SIG-M5 treated with dmso at 0.1 percent for 504 hours (cell line): ENCODE measurements around the gene BMF.
"Not testable (repeated sequence)": the region's sequence is repeated elsewhere in the genome, so short reads cannot be mapped to it uniquely, and the experiment has no call there.

ENCODE experiments used
- DNase-seq: peaks from one replicate; lab custom pipeline; 2025; ENCODE audit not compliant: unreplicated experiment; lab: John Stamatoyannopoulos, UW

BMF gene, protein sequence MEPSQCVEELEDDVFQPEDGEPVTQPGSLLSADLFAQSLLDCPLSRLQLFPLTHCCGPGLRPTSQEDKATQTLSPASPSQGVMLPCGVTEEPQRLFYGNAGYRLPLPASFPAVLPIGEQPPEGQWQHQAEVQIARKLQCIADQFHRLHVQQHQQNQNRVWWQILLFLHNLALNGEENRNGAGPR

DNA sequence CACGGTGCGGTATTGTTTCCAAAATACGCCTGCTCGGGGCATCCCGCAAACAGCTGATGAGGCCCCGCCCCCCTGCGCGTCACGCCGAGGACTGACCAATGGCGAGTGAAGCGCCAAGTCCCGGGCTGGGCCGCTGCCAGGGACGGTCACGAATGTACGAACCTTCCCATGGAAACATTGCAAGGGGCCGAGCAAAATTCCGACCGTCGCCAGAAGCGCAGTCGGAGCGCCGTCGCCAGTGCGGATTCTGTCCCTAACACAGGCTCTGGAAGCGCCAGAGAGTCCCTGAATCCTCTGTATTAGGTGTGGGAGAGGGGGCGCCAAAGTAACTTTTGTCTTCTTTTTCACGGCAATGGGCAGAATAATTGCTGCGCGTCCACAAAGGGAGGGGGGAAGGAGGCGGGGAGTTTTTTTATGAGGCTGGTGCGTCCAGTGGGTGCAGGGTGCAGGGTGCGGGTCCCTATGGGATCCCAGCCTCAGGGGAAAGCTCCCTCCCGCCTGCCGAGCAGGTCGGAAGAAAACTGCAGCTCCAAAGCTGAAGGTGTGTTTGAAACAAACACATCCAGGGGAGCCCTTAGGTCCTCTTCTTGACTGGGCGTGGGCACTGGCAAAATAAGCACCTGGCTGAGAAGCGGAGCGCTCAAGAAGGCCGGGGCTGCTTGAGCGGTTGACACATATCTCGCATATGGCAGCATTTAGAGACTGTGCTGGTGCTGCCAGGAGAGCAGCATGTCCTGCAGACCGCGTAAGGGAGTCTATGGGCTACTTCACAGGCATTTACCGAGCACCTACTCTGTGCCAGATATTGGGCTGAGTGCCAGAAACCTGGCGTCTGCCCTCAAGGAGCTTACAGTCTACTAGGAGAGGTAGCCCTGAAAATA lies at the start of gene BMF:
Gene BMF, minus strand, starts transcription at position 25 of the 881 bp plus-strand sequence. CDS start 2,793 bp downstream, outside the sequence.
- peak; percentile 97 for DNase-seq

DNA sequence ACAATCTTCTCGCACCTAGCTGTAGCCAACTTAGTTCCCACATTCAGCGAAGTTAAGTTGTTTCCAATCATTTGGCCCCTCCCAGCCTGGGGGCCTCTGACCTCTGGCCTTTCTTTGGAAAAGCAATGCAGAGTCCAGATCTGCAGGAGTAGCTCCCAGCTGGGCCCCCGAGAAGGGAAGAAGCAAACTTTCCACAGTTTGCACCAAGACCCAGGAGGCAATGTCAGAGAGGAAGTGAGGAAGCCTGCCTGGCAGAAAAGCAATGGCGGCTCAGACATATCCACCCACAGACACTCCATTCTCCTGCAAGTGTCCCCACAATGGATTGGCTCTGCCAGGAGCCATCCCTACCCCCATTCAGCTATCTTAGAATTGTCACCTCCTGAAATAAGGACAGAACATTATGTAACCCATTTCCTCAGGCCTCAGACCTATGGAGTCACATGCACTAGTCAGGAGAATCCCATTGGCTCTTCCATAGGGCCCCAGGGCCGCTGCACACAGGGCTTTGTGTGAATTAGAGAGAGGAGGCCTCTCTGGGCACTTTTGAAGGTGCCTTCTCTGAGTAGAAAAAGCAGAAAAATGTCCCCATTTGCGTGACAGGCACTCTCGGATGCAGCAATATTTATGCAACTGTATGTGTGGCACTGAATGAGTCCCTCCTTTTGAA lies 49.2 kb upstream of the BMF start:
- DNase-seq, result peak; percentile 14

DNA sequence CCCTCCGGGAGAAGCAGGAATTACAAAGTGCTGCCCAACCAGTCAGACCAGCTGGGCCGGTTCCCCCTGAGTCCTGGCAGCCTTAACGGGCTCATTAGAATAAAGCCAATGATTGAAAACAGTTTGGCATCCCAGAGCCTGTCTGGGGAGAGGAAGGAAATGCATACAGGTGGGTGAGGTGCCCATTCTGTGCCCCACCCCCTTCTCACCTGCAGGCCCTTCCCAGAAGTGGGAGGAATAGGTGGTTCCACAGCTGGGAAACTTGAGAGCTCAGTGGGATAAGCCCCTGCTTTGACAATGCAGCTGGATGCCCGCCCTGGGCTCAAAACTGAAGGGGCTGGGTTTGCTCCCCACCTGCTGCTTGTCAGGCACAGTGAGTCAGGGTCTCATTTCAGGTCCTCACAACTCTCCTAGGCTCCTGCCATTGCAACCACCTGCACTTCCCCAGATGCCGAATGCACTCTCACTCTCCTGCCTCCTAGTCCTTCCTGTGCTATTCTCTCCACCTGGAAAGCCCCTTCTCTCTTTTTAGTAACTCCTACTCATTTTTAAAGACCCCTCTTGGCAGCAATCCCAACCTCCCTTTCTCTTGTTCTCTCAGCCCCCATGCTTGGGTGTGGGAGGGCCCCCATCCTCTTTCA lies 46.7 kb upstream of the BMF start:
- no peak for DNase-seq

DNA sequence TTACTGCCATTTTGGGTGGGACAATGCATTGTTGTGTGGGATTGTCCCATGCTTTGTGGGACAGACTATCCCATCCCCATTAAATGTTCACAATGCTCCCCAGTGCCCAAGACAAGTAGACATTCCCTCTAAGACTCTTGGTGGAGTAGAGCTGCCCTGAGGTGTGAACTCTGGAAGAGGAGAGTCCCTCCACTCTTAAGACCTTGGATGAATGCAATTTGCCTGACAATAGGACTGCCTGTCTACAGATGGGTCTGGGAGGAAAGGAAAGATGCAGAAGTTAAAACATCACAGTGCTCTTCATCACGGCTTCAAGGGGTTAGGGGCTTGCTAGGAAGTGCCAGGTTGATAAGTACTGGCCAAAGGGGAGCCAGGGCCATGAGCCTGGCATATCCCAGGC lies 46.1 kb upstream of the BMF start:
- DNase-seq, result not testable (repeated sequence)

DNA sequence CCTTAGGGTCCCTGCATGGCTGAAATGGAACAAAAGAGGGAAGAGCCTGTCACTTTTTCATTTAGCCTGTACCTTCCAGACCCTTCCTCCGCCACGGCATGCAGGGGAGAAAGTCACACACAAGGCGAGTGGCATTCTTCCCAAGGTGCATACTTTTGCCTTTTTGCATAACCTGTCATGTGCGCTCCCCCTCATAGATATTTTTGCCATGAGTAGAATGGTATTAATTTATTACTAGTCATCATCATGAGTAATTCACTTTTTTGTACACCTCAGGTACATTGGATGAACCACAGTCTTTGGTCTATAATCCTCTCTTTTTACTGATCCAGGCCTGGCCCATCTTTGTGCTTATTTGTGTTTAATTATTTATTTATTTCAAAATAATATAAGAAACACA lies 43.3 kb upstream of the BMF start:
- DNase-seq, result no peak

DNA sequence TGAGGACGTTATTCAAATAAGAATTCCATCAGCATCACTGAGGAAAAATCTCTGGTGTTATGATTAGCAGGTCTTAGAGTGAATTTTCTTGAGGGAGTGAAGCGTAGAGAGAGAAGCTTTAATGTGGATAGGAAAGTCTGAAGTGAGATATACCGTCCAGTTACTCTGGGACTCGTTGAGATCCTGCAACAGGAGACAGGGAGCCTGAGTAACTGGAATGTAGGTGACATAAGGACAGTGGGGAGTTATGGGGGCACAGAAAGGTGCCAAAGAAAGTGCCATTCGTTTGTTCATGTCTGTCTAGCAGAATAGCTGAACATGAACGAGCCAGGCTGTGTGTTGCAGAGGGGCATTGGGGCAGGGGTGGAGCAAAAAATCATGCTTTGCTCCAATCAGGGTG lies 42.8 kb upstream of the BMF start:
- no peak for DNase-seq

DNA sequence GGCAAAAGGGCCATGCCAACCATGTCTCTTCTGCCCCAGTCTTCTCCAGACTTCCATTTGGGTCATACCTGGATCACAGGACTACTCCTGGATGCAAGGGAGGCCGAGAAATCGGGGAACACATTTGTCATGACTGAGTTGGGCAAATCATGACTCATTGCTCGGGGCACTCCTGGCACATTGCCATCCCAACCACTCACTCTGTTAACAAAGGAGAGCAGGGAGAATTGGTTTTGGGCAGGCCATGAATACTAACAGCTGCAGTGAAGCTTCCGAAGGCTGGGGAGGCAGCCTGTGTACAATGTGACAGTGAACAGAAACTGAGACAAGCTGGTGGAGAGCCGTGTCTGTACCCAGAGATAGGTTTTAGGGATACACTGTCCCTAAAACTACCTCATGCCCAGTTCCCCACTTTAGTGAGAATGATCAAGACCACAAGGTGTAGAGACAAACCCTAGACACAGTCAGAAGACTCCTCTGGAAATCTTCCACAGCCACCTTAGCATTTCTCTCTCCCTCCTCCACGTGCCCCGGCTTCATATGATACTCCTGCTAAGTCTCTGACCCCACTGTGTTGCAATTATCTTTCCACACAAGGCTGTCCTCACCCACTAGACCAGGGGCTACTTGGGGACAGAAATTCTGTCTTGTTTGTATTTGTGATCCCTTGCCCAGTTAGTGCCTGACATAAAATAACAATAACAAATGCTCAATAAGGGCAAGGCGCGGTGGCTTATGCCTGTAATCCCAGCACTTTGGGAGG lies 41.7 kb upstream of the BMF start:
- peak; percentile 41 for DNase-seq

DNA sequence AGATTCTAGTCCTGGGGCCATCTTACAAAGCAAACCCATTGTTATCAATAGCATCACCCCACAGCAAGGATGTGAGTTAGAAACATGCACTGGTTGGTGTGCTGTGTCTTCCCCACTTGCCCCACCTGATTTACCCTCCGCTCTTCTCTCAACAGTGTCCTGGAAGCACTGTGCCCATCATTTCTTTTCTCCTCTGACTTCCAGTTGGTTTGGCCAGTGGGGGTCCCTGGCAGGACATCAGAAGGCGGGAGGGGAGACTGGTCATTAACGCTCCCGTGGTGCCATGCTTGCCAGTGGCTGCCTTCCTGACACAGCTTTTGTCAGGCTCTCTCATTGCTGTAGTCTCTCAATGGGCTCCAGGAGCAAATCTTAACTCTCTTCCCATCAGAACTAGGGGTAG lies 40.7 kb upstream of the BMF start:
- no peak for DNase-seq

DNA sequence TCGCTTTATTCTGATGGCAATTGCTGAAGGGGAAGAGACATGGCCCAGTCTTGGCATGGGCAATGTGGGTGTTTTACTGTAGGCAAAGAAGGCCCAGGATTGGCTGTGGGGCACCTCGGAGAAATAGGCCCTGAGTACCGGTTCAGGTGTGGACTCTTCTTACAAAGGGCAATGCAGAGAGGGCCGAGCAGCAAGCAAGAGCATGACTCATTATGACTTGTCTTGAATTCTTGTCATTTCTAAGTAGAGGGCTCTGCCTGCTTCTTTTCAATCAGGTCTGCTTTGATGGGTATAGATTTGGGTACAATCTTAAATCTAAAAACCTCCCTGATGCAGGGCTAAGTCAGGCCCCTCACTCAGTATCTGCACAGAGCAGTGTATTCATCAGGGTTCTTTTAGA lies 37.4 kb upstream of the BMF start:
- no peak for DNase-seq

DNA sequence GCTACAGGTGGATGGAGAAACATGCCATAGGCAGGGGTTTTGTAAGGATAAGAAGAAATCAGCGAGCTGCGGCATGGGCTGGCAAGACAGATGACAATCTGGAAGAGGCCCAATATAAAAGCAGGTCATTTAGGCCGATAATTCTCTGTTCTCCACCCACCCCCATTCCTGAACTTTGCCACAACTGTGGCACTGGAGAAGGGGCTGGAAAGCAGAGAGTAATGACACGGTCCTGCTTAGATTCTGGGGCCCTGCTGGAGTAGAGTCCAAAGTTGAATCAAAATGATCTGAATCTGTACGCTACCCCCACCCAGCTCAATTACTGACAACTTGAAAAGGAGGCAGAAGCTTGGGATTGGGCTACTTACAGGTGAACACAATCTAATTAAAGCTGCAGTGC lies 33.7 kb upstream of the BMF start:
- DNase-seq, result no peak

DNA sequence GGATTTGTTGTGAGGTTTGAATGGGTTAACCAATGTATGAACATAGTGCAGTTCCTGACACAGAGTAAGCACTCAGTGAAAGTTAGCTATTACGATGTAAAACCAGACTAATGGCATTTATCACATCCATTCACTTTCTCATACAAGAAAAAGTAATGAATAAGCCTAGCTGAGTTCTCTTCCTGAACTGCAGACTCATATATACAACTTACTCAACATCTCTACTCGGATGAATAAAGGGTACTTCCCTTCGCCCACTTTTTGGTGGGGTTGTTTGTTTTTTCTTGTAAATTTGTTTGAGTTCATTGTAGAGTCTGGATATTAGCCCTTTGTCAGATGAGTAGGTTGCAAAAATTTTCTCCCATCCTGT lies 29.5 kb upstream of the BMF start:
- not testable (repeated sequence) for DNase-seq

DNA sequence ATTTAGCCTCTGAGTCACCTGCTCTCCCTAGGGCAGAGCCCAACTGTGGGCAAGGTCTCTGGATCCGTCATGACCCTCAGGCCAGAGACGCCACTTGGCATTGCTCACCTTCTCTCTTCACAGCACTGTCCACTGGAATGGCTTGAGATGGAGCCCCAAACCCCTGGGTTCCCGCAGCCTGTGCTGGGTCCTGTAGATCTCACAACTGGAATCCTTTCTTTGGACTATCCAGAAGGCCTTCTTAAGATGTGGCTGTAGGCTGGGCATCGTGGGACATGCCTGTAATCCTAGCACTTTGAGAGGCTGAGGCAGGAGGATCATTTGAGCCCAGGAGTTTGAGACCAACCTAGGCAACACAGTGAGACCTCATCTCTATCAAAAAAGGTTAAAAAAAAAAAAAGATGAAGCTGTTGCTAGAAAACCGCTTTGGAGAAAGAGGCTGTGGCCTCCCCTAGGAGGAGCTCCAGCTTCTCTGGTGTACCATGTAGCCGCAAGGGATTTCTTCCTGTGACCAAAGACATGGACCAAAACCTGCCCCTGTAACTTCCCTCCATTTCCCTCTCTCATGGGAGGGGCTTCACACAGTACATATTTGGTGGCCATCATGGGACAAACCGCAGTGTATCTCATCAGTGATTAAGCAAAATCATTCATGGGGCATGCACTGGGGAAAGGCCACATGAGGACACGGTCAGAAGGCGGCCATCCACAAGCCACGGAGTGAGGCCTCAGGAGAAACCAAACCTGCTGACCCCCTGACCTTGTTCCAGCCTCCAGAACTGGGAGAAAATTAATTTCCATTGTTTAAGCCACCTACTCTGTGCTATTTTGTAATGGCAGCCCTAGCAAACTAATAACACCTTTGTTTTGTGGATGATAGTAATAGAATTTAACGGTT lies 28.9 kb upstream of the BMF start:
- no peak for DNase-seq

DNA sequence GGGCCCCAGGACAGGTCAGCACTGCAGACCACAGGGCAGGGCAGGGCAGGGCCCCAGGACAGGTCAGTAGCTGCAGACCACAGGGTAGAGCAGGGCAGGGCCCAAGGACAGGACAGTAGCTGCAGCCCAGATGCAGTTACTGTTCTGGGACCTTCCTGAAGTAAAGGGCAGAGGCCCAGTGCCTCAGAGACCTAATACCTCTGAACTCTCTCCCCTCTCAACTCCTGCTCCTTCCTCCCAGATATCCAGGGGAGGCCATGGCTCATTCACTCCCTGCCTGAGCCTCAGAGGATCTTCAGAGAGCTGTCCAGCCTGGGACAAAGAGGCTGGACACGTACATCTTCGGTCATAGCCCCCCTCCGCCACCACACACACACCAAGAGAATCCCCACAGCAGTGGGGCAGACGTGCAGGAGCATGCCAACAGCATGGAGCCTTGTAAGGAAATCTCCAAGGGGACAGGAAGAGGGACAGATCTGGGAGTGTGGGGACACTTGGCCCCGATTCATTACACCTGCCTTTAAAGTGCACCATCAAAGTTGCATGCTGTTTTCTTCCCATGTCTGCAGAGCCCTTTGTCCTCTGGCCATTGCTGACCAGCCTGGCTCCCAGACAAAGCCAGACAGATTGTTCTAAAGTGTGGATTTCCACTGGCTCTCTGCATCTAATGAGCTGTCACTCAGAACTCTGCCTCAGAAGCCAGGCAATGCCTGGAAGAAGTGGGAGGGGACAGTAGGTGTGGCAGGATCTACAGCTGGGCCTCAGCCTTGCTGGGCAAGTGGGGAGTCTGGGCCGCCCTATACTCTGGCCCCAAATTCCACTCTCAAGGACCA lies 28.0 kb upstream of the BMF start:
- no peak for DNase-seq

DNA sequence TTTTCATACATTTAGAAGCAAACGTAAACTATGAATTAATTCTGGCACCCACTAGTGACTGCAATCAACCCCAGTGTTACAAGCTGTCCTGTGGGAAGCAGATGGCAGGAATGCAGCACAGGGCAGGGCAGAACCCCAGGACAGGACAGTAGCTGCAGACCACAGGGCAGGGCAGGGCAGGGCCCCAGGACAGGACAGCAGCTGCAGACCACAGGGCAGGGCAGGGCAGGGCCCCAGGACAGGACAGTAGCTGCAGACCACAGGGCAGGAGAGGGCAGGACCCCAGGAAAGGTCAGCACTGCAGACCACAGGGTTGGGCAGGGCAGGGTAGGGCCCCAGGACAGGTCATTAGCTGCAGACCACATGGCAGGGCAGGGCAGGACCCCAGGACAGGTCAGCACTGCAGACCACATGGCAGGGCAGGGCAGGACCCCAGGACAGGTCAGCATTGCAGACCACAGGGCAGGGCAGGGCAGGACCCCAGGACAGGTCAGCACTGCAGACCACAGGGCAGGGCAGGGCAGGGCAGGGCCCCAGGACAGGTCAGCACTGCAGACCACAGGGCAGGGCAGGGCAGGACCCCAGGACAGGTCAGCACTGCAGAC lies 27.3 kb upstream of the BMF start:
- DNase-seq, result not testable (repeated sequence)

DNA sequence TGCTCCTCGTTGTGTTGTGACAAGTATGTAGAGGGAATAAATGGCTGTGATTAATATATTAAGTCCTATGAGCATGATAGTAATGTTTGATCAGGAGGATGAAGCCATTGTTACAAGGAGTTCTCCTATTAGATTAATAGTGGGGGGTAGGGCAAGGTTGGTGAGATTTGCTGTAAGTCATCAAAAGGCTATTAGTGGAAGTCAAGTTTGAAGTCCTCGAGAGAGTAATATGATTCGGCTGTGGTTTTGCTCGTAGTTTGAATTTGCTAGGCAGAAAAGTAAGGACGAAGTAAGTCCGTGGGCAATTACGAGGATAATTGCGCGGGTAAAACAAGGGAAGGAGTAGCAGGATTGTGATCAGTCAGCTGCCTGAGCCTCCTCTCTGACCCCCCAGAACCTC lies 26.2 kb upstream of the BMF start:
- DNase-seq, result no peak

DNA sequence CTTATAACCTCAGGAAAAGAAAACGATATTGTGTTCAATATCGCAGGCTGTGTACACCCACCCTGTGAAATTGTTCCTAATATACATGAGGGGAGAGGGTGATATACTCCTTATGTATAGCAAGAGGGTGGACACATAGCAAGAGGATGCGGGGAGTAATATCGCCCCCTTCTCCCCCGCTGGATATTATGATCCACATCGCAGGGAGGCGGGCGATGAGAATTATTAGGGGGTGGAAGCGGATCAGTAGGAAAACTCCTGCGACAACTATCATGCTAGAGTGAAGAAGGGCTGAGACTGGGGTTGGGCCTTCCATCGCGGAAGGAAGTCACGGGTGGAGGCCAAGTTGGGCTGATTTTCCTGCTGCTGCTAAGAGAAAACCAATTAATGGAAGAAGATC lies 24.9 kb upstream of the BMF start:
- DNase-seq, result no peak

DNA sequence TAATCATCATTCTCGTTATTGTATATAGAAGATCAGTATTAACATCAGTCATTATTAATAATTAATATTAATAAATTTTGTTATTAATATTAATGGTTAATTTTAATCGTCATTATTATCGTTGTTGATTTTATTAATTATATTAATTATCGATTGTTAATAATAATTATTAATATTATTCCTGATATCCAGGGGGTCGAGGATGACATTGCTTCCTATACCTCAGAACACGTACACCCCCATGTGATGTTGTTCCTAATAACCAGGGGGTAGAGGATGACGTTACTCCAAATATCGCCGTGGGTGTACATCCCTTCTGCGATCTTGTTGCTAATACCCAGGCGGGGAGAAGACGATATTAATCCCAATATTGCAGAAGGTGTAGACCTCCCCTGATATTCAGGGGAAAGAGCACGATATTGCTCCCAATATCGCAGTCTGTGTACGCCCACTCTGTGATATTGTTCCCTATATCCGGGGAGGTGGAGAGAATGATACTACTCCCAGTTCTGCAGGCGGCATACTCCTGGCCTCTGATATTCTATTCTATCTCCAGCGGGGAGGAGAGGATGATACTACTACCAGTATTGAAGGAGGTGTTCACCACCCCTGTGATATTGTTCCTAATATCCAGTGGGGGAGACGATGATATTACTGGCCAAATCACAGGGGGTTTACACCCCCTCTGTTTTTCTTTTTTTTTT lies 22.3 kb upstream of the BMF start:
- no peak for DNase-seq

DNA sequence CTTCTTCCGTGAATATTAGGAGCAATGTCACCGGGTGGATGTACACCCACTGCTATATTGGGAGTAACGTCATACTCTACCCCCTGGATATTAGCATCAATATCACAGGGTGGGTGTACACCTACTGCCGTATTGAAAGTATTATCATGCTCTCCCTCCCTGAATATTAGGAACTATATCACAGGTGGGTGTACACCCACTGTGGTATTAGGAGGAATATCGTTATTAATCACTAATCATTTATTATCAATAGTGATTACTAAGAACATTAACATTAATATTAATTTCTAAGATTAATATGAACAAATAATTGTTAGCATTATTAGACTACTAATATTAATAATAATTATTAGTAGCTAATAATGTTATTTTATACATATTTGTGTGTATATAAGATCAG lies 21.4 kb upstream of the BMF start:
- no peak for DNase-seq
